ENCODE data around the gene COL27A1. TPM values are rescaled to one million over a fixed set of nuclear protein-coding genes. Genes with fewer than 3 reads are reported as not detected.

Gene COL27A1
- total and polyA plus RNA-seq, 2 experiments from 2014 or later: 10.5 to 18.0 TPM

GRCh38 chr9:114346146-114346545 lies 190.8 kb downstream of the COL27A1 start:
- Mint-ChIP-seq H3K36me3 (ENCODE audit: low read depth) (peaks cover 89% of the 10 kb centered on the region), H3K4me3 (no peak overlapping the region), H3K4me1 (peaks cover 21% of the 10 kb centered on the region), H3K27me3 (ENCODE audit: insufficient read depth, low read depth, poor library complexity) (peaks cover 22% of the 10 kb centered on the region), H3K9me3 (no peaks in the 10 kb centered on the region), H3K27ac (no peak overlapping the region)
- no peaks in the 10 kb centered on the region for H3K27me3 ChIP-seq (ENCODE audit: insufficient read depth)
- no peak overlapping the region for H2AFZ ChIP-seq
- DNase-seq (ENCODE audit: low spot score): no peak
- no peak for ATAC-seq
- no peaks in the 10 kb centered on the region for H3K9me2 ChIP-seq (ENCODE audit: insufficient read depth)
- peaks cover 19% of the 10 kb centered on the region for H3K36me3 ChIP-seq (ENCODE audit: insufficient read depth)
- H3K4me2 ChIP-seq: no peak overlapping the region
- H3K79me2 ChIP-seq (replicated peaks; ENCODE audit: insufficient read depth): no peaks in the 10 kb centered on the region
- no peak overlapping the region for H3K27ac ChIP-seq (ENCODE audit: low read depth)
- no peaks in the 10 kb centered on the region; the same call in 1 of the 2 replicates for H4K20me1 ChIP-seq (replicated peaks; ENCODE audit: insufficient read depth)
- H3F3A ChIP-seq (replicated peaks; ENCODE audit: low read depth): no peaks in the 10 kb centered on the region
- no peaks in the 10 kb centered on the region for H3K4me1 ChIP-seq (ENCODE audit: insufficient read depth)
- no peak overlapping the region for H3K4me3 ChIP-seq
- TF ChIP-seq, protein P1, sequence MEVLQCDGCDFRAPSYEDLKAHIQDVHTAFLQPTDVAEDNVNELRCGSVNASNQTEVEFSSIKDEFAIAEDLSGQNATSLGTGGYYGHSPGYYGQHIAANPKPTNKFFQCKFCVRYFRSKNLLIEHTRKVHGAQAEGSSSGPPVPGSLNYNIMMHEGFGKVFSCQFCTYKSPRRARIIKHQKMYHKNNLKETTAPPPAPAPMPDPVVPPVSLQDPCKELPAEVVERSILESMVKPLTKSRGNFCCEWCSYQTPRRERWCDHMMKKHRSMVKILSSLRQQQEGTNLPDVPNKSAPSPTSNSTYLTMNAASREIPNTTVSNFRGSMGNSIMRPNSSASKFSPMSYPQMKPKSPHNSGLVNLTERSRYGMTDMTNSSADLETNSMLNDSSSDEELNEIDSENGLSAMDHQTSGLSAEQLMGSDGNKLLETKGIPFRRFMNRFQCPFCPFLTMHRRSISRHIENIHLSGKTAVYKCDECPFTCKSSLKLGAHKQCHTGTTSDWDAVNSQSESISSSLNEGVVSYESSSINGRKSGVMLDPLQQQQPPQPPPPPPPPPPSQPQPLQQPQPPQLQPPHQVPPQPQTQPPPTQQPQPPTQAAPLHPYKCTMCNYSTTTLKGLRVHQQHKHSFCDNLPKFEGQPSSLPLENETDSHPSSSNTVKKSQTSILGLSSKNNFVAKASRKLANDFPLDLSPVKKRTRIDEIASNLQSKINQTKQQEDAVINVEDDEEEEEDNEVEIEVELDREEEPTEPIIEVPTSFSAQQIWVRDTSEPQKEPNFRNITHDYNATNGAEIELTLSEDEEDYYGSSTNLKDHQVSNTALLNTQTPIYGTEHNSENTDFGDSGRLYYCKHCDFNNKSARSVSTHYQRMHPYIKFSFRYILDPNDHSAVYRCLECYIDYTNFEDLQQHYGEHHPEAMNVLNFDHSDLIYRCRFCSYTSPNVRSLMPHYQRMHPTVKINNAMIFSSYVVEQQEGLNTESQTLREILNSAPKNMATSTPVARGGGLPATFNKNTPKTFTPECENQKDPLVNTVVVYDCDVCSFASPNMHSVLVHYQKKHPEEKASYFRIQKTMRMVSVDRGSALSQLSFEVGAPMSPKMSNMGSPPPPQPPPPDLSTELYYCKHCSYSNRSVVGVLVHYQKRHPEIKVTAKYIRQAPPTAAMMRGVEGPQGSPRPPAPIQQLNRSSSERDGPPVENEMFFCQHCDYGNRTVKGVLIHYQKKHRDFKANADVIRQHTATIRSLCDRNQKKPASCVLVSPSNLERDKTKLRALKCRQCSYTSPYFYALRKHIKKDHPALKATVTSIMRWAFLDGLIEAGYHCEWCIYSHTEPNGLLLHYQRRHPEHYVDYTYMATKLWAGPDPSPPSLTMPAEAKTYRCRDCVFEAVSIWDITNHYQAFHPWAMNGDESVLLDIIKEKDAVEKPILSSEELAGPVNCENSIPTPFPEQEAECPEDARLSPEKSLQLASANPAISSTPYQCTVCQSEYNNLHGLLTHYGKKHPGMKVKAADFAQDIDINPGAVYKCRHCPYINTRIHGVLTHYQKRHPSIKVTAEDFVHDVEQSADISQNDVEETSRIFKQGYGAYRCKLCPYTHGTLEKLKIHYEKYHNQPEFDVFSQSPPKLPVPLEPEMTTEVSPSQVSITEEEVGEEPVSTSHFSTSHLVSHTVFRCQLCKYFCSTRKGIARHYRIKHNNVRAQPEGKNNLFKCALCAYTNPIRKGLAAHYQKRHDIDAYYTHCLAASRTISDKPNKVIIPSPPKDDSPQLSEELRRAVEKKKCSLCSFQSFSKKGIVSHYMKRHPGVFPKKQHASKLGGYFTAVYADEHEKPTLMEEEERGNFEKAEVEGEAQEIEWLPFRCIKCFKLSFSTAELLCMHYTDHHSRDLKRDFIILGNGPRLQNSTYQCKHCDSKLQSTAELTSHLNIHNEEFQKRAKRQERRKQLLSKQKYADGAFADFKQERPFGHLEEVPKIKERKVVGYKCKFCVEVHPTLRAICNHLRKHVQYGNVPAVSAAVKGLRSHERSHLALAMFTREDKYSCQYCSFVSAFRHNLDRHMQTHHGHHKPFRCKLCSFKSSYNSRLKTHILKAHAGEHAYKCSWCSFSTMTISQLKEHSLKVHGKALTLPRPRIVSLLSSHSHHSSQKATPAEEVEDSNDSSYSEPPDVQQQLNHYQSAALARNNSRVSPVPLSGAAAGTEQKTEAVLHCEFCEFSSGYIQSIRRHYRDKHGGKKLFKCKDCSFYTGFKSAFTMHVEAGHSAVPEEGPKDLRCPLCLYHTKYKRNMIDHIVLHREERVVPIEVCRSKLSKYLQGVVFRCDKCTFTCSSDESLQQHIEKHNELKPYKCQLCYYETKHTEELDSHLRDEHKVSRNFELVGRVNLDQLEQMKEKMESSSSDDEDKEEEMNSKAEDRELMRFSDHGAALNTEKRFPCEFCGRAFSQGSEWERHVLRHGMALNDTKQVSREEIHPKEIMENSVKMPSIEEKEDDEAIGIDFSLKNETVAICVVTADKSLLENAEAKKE (CRISPR knock-in tag; IDR thresholded peaks at IDR 0.05): no peak
- TF ChIP-seq CREB1 (CRISPR knock-in tag; IDR thresholded peaks at IDR 0.05; ENCODE audit: low read depth): no peak
- no peak for TF ChIP-seq POLR2AphosphoS5 (IDR thresholded peaks at IDR 0.05; ENCODE audit: low read depth)
- TF ChIP-seq ETS1 (IDR thresholded peaks at IDR 0.05): no peak
- TF ChIP-seq STAT1 (IDR thresholded peaks at IDR 0.05; ENCODE audit: unreplicated experiment): no peak
- TF ChIP-seq EZH2phosphoT487 (IDR thresholded peaks at IDR 0.05; ENCODE audit: unreplicated experiment): no peak
- TF ChIP-seq ZNF114 (CRISPR knock-in tag; IDR thresholded peaks at IDR 0.05): no peak
- no peak for TF ChIP-seq CTCF (conservative IDR thresholded peaks at IDR 0.05; ENCODE audit: low read depth in 2 of 2)
- TF ChIP-seq ZNF331 (CRISPR knock-in tag; IDR thresholded peaks at IDR 0.05; ENCODE audit: low read depth): no peak

Data from GM23338 (cell line).